Stimulated activated CD4-positive, alpha-beta T cell treated with anti-CD3 and anti-CD28 coated beads, Interleukin-4, amount 100 ng/mL, for 48 hours (primary cell): ENCODE results near the gene ACTR1B.
"Not testable (repeated sequence)": the region's sequence is repeated elsewhere in the genome, so short reads cannot be mapped to it uniquely, and the experiment has no call there.

ENCODE experiments used
- DNase-seq, 2 donors: peaks; one replicate each; pipeline ENCODE4 v3.0.0-alpha.2; 2020; ENCODE audit warnings: low read depth in 2 of 2

The ACTR1B gene

GRCh38 chr2:97658691-97659157 lies 5.1 kb downstream of the ACTR1B start:
- no peak for DNase-seq

GRCh38 chr2:97657986-97658690 lies 5.7 kb downstream of the ACTR1B start:
- no peak for DNase-seq

GRCh38 chr2:97656905-97657587 lies 6.8 kb downstream of the ACTR1B start:
- no peak for DNase-seq

GRCh38 chr2:97656129-97656755 lies 7.6 kb downstream of the ACTR1B start:
- DNase-seq = no peak

GRCh38 chr2:97654791-97655190 lies 9.1 kb downstream of the ACTR1B start:
- DNase-seq = no peak

- no peak for DNase-seq
Observed at GRCh38 chr2:97654309-97654708, 9.5 kb downstream of the ACTR1B start.

GRCh38 chr2:97653874-97654273 lies 10.0 kb downstream of the ACTR1B start:
- DNase-seq = no peak

GRCh38 chr2:97653473-97653872 lies 10.4 kb downstream of the ACTR1B start:
- no peak for DNase-seq

- no peak for DNase-seq
Observed at GRCh38 chr2:97651114-97651513, 12.7 kb downstream of the ACTR1B start.

- no peak for DNase-seq
Observed at GRCh38 chr2:97646977-97647376, 16.9 kb downstream of the ACTR1B start.

GRCh38 chr2:97645695-97646629 lies 17.9 kb downstream of the ACTR1B start, which contains the start of gene COX5B:
COX5B (plus strand) TSS chr2:97646062; CDS start chr2:97646087, 25 bp downstream.
- peak; percentile 98 for DNase-seq

- no peak for DNase-seq
Observed at GRCh38 chr2:97645112-97645694, 18.6 kb downstream of the ACTR1B start.

GRCh38 chr2:97644023-97644717 lies 19.7 kb downstream of the ACTR1B start:
- no peak for DNase-seq

GRCh38 chr2:97626049-97626430 lies 37.8 kb downstream of the ACTR1B start:
- not testable (repeated sequence) for DNase-seq

GRCh38 chr2:97625354-97626048 lies 38.3 kb downstream of the ACTR1B start:
- not testable (repeated sequence) for DNase-seq

GRCh38 chr2:97622976-97623375 lies 40.9 kb downstream of the ACTR1B start:
- not testable (repeated sequence) for DNase-seq

GRCh38 chr2:97620492-97620891 lies 43.4 kb downstream of the ACTR1B start:
- not testable (repeated sequence) for DNase-seq

- DNase-seq = not testable (repeated sequence)
Observed at GRCh38 chr2:97618939-97619827, 44.7 kb downstream of the ACTR1B start.

- no peak for DNase-seq
Observed at GRCh38 chr2:97617911-97618310, 45.9 kb downstream of the ACTR1B start.
